ENCODE measurements around the gene GNG4.

GNG4 gene

GRCh38 chr1:235533476-235534168 lies 116.0 kb downstream of the GNG4 start:
- no peak for DNase-seq (ENCODE audit: low read depth in 2 of 2)

GRCh38 chr1:235532360-235532759 lies 117.2 kb downstream of the GNG4 start:
- DNase-seq (ENCODE audit: low read depth in 2 of 2) = no peak

- DNase-seq (ENCODE audit: low read depth in 2 of 2) = no peak
These were observed 122.3 kb downstream of the GNG4 start for GRCh38 chr1:235527196-235527814.

- no peak for DNase-seq (ENCODE audit: low read depth in 2 of 2)
These were observed 124.3 kb downstream of the GNG4 start for GRCh38 chr1:235525314-235525713.

- no peak for DNase-seq (ENCODE audit: low read depth in 2 of 2)
These were observed 132.6 kb downstream of the GNG4 start for GRCh38 chr1:235516862-235517446.

GRCh38 chr1:235515844-235516512 lies 133.6 kb downstream of the GNG4 start:
- no peak for DNase-seq (ENCODE audit: low read depth in 2 of 2)

GRCh38 chr1:235513495-235514366 lies 135.9 kb downstream of the GNG4 start:
- peak in 1 of 2 donors; percentile 44 for DNase-seq (ENCODE audit: low read depth in 2 of 2)

- DNase-seq (ENCODE audit: low read depth in 2 of 2) = no peak
These were observed 137.9 kb downstream of the GNG4 start for GRCh38 chr1:235511470-235512240.

GRCh38 chr1:235510823-235511222 lies 138.8 kb downstream of the GNG4 start:
- DNase-seq (ENCODE audit: low read depth in 2 of 2) = no peak

GRCh38 chr1:235507623-235508022 lies 142.0 kb downstream of the GNG4 start:
- no peak for DNase-seq (ENCODE audit: low read depth in 2 of 2)

- DNase-seq (ENCODE audit: low read depth in 2 of 2) = peak; percentile 96 to 98
These were observed 144.9 kb downstream of the GNG4 start for GRCh38 chr1:235504494-235505222.

GRCh38 chr1:235504122-235504493 lies 145.5 kb downstream of the GNG4 start, which contains the start of gene B3GALNT2:
B3GALNT2 (minus strand) TSS chr1:235504452; CDS start chr1:235504252, 200 bp downstream.
- no peak for DNase-seq (ENCODE audit: low read depth in 2 of 2)

GRCh38 chr1:235503403-235504121 lies 146.0 kb downstream of the GNG4 start:
- peak in 1 of 2 donors; percentile 15 for DNase-seq (ENCODE audit: low read depth in 2 of 2)

- no peak for DNase-seq (ENCODE audit: low read depth in 2 of 2)
These were observed 146.8 kb downstream of the GNG4 start for GRCh38 chr1:235502601-235503402.

- DNase-seq (ENCODE audit: low read depth in 2 of 2) = no peak
These were observed 148.5 kb downstream of the GNG4 start for GRCh38 chr1:235500971-235501540.

Measured in activated CD4-positive, alpha-beta T cell treated with anti-CD3 and anti-CD28 coated beads for 24 hours (primary cell).